ENCODE data around the gene DTNBP1. TPM values are rescaled to one million over a fixed set of nuclear protein-coding genes. Genes with fewer than 3 reads are reported as not detected.
"Not testable (repeated sequence)": the region's sequence is repeated elsewhere in the genome, so short reads cannot be mapped to it uniquely, and the experiment has no call there.

The DTNBP1 gene
- total and polyA plus RNA-seq, 4 donors, result 3.1 to 6.0 (median 4.3) TPM

- no peak overlapping the region for H3K27ac ChIP-seq (ENCODE audit: low read depth in 1 of 2, low read length in 2 of 2)
- no peak for TF ChIP-seq REST (IDR thresholded peaks at IDR 0.05)
- TF ChIP-seq TAF1 (conservative IDR thresholded peaks at IDR 0.05), result no peak
- no peak for TF ChIP-seq EGR1 (IDR thresholded peaks at IDR 0.05; ENCODE audit: low read depth in 2 of 2)
- TF ChIP-seq JUND (IDR thresholded peaks at IDR 0.05), result no peak
- TF ChIP-seq YY1 (IDR thresholded peaks at IDR 0.05), result no peak
- TF ChIP-seq HNF4G (IDR thresholded peaks at IDR 0.05), result no peak
- no peak for TF ChIP-seq RAD21 (IDR thresholded peaks at IDR 0.05)
- TF ChIP-seq SP1 (IDR thresholded peaks at IDR 0.05), result no peak
- no peak overlapping the region for H3K4me3 ChIP-seq (ENCODE audit: low read depth in 1 of 3, low read length in 3 of 3)
- no peaks in the 10 kb centered on the region for H3K9me3 ChIP-seq (ENCODE audit: control insufficient read depth in 4 of 4, low read length in 3 of 4)
- no peaks in the 10 kb centered on the region for H3K27me3 ChIP-seq (ENCODE audit: control insufficient read depth in 4 of 4, insufficient read depth in 4 of 4, low read length in 3 of 4)
- WGBS, result 97% methylated on average over 4 of the region's 4 CpGs
- DNase-seq (ENCODE audit: low spot score), result no peak
- H3K4me1 ChIP-seq (ENCODE audit: control insufficient read depth in 4 of 4, insufficient read depth in 4 of 4, low read length in 3 of 4), result no peaks in the 10 kb centered on the region
- no peak overlapping the region for H3K9ac ChIP-seq (ENCODE audit: low read depth in 1 of 2, low read length in 2 of 2)
- H3K36me3 ChIP-seq (ENCODE audit: control insufficient read depth in 4 of 4, insufficient read depth in 3 of 4, low read depth in 1 of 4, low read length in 3 of 4), result no peaks in the 10 kb centered on the region
These were observed 8.6 kb downstream of the DTNBP1 start for GRCh38 chr6:15654250-15654649.

GRCh38 chr6:15653581-15653980, 9.2 kb downstream of the DTNBP1 start:
- H3K9me3 ChIP-seq (ENCODE audit: control insufficient read depth in 4 of 4, low read length in 3 of 4), result no peaks in the 10 kb centered on the region
- no peak for TF ChIP-seq REST (IDR thresholded peaks at IDR 0.05)
- TF ChIP-seq RXRA (IDR thresholded peaks at IDR 0.05), result no peak
- TF ChIP-seq FOXA1 (IDR thresholded peaks at IDR 0.05), result no peak
- TF ChIP-seq HNF4G (IDR thresholded peaks at IDR 0.05), result no peak
- TF ChIP-seq CTCF (IDR thresholded peaks at IDR 0.05; ENCODE audit: low read depth, low read length, missing input control), result no peak
- no peak for TF ChIP-seq ATF3 (IDR thresholded peaks at IDR 0.05)
- no peak for TF ChIP-seq EGR1 (IDR thresholded peaks at IDR 0.05; ENCODE audit: low read depth in 2 of 2)
- no peak for TF ChIP-seq MAX (IDR thresholded peaks at IDR 0.05)
- TF ChIP-seq YY1 (IDR thresholded peaks at IDR 0.05), result no peak
- TF ChIP-seq FOXA2 (IDR thresholded peaks at IDR 0.05), result no peak
- TF ChIP-seq SP1 (IDR thresholded peaks at IDR 0.05), result no peak
- no peak for TF ChIP-seq RAD21 (IDR thresholded peaks at IDR 0.05)
- no peak for TF ChIP-seq ZBTB33 (IDR thresholded peaks at IDR 0.05)
- H3K27me3 ChIP-seq (ENCODE audit: control insufficient read depth in 4 of 4, insufficient read depth in 4 of 4, low read length in 3 of 4), result no peaks in the 10 kb centered on the region
- no peak for DNase-seq (ENCODE audit: low spot score)
- no peaks in the 10 kb centered on the region for H3K36me3 ChIP-seq (ENCODE audit: control insufficient read depth in 4 of 4, insufficient read depth in 3 of 4, low read depth in 1 of 4, low read length in 3 of 4)
- H3K9ac ChIP-seq (ENCODE audit: low read depth in 1 of 2, low read length in 2 of 2), result no peak overlapping the region
- no peak overlapping the region for H3K4me3 ChIP-seq (ENCODE audit: low read depth in 1 of 3, low read length in 3 of 3)
- H3K4me1 ChIP-seq (ENCODE audit: control insufficient read depth in 4 of 4, insufficient read depth in 4 of 4, low read length in 3 of 4), result no peaks in the 10 kb centered on the region
- no peak overlapping the region for H3K27ac ChIP-seq (ENCODE audit: low read depth in 1 of 2, low read length in 2 of 2)

- not testable (repeated sequence) for H3K27ac ChIP-seq (ENCODE audit: low read depth in 1 of 2, low read length in 2 of 2); DNase-seq (ENCODE audit: low spot score); H3K27me3 ChIP-seq (ENCODE audit: control insufficient read depth in 4 of 4, insufficient read depth in 4 of 4, low read length in 3 of 4); H3K9ac ChIP-seq (ENCODE audit: low read depth in 1 of 2, low read length in 2 of 2); H3K9me3 ChIP-seq (ENCODE audit: control insufficient read depth in 4 of 4, low read length in 3 of 4); H3K4me3 ChIP-seq (ENCODE audit: low read depth in 1 of 3, low read length in 3 of 3); H3K36me3 ChIP-seq (ENCODE audit: control insufficient read depth in 4 of 4, insufficient read depth in 3 of 4, low read depth in 1 of 4, low read length in 3 of 4); H3K4me1 ChIP-seq (ENCODE audit: control insufficient read depth in 4 of 4, insufficient read depth in 4 of 4, low read length in 3 of 4)
- WGBS, result 98% methylated on average over 7 of the region's 7 CpGs
These were observed 12.7 kb downstream of the DTNBP1 start for GRCh38 chr6:15650004-15650559.

All from liver (tissue), 9 donors.